HepG2 (cell line): ENCODE results near the gene VPS4A. TPM values are rescaled to one million over a fixed set of nuclear protein-coding genes. Genes with fewer than 3 reads are reported as not detected.

Source experiments
- ATM ChIP-seq: fragments of 450-650 bp; IDR thresholded peaks from 2 replicates; pipeline ENCODE4 v1.7.1; 2017; ENCODE audit warnings: mild to moderate bottlenecking, borderline replicate concordance
- CEBPB ChIP-seq: IDR thresholded peaks from 2 replicates; pipeline ENCODE4 v1.6.1; 2011; ENCODE audit warnings: low read depth, low read length, improper control_type of control experiment, borderline replicate concordance
- GATA4 ChIP-seq: sonication (generic); IDR thresholded peaks from 2 replicates; pipeline ENCODE4 v1.6.1; 2016; ENCODE audit warnings: antibody characterized with exemption, low read depth, borderline replicate concordance
- IKZF4 ChIP-seq: sonication (generic); formaldehyde crosslinking; IDR thresholded peaks from 2 replicates; pipeline ENCODE4 v1.5.1; 2020; ENCODE audit warnings: borderline replicate concordance, mild to moderate bottlenecking, low read depth, missing genetic modification reagents; ENCODE audit errors: not compliant biosample characterization
- NR3C1 ChIP-seq: sonication (generic); formaldehyde crosslinking; IDR thresholded peaks from 2 replicates; pipeline ENCODE4 v1.4.0; 2020; ENCODE audit warnings: missing genetic modification reagents
- PHF21A ChIP-seq: sonication (generic); formaldehyde crosslinking; IDR thresholded peaks from 2 replicates; pipeline ENCODE4 v1.5.0; 2020; ENCODE audit warnings: mild to moderate bottlenecking, missing genetic modification reagents
- RAD51 ChIP-seq: fragments of 450-650 bp; IDR thresholded peaks from 2 replicates; pipeline ENCODE4 v1.6.1; 2016; ENCODE audit warnings: borderline replicate concordance
- SPEN ChIP-seq: sonication (generic); formaldehyde crosslinking; IDR thresholded peaks from 2 replicates; pipeline ENCODE4 v1.5.1; 2020; ENCODE audit warnings: low read depth, mild to moderate bottlenecking, missing genetic modification reagents
- SRY ChIP-seq: sonication (generic); formaldehyde crosslinking; IDR thresholded peaks from 2 replicates; pipeline ENCODE4 v1.8.0; 2022; ENCODE audit warnings: mild to moderate bottlenecking, missing genetic modification reagents
- ZBTB7B ChIP-seq: sonication (generic); formaldehyde crosslinking; IDR thresholded peaks from 2 replicates; pipeline ENCODE4 v1.4.0; 2020; ENCODE audit warnings: missing genetic modification reagents
- ZNF234 ChIP-seq: sonication (generic); formaldehyde crosslinking; conservative IDR thresholded peaks from 2 replicates; pipeline ENCODE4 v1.5.1; 2020; ENCODE audit warnings: mild to moderate bottlenecking, missing genetic modification reagents
- ZNF33A ChIP-seq: sonication (generic); formaldehyde crosslinking; IDR thresholded peaks from 2 replicates; pipeline ENCODE4 v1.5.1; 2020; ENCODE audit warnings: missing genetic modification reagents, mild to moderate bottlenecking, moderate library complexity, borderline replicate concordance
- ZNF550 ChIP-seq: sonication (generic); formaldehyde crosslinking; IDR thresholded peaks from 2 replicates; pipeline ENCODE4 v1.4.0; 2020; ENCODE audit warnings: mild to moderate bottlenecking, missing genetic modification reagents, borderline replicate concordance
- ZNF670 ChIP-seq: sonication (generic); formaldehyde crosslinking; IDR thresholded peaks from 2 replicates; pipeline ENCODE4 v1.8.0; 2022; ENCODE audit warnings: mild to moderate bottlenecking, missing genetic modification reagents, borderline replicate concordance
- ZNF775 ChIP-seq: sonication (generic); formaldehyde crosslinking; IDR thresholded peaks from 2 replicates; pipeline ENCODE4 v1.4.0; 2020; ENCODE audit warnings: missing genetic modification reagents, mild to moderate bottlenecking, moderate library complexity, borderline replicate concordance
- ZNF781 ChIP-seq: sonication (generic); formaldehyde crosslinking; IDR thresholded peaks from 2 replicates; pipeline ENCODE4 v1.5.1; 2020; ENCODE audit warnings: borderline replicate concordance, mild to moderate bottlenecking, missing genetic modification reagents; ENCODE audit errors: not compliant biosample characterization
- polyA plus RNA-seq, 8 experiments: library from polyadenylated mRNA; depleted of rRNA in 3 of 8; stranded (reverse) in 7 of 8; unstranded in 1 of 8; fragments of >200 nt; fragmentation: Illumina TruSeq in 4 of 8; extraction: Trizol in 4 of 8; gene quantifications; 2 replicates each; pipeline versions ENCODE4 v1.2.1 to v1.2.3, GENCODE V29; 2011 to 2016; ENCODE audit warnings: low read depth in 4 of 8, missing spikeins in 1 of 8, mixed read lengths in 1 of 8; ENCODE audit not compliant: insufficient read depth in 1 of 8
- total RNA-seq, 5 experiments: library from RNA; depleted of rRNA; stranded (reverse); fragments of >200 nt; fragmentation: Illumina TruSeq; extraction: Trizol; gene quantifications; 2 replicates each; pipeline ENCODE4 v1.2.3, GENCODE V29; 2016; ENCODE audit warnings: low read depth in 1 of 5
- TF ChIP-seq, protein P1 (sequence below): sonication (generic); formaldehyde crosslinking; IDR thresholded peaks from 2 replicates; pipeline ENCODE4 v1.4.0; 2020; ENCODE audit warnings: missing genetic modification reagents, borderline replicate concordance
- TF ChIP-seq, protein P2 (sequence below): sonication (generic); formaldehyde crosslinking; IDR thresholded peaks from 2 replicates; pipeline ENCODE4 v1.9.0; 2021; ENCODE audit warnings: missing genetic modification reagents, borderline replicate concordance
- TF ChIP-seq, protein P3 (sequence below): sonication (generic); formaldehyde crosslinking; IDR thresholded peaks from 2 replicates; pipeline ENCODE4 v1.5.0; 2020; ENCODE audit warnings: mild to moderate bottlenecking, missing genetic modification reagents, borderline replicate concordance

The VPS4A gene
- total and polyA plus RNA-seq, 2 of the 13 experiments (the other 11 are each of a cell fraction or from before 2014, with no cell fraction given) = 13.2 to 27.9 TPM

DNA sequence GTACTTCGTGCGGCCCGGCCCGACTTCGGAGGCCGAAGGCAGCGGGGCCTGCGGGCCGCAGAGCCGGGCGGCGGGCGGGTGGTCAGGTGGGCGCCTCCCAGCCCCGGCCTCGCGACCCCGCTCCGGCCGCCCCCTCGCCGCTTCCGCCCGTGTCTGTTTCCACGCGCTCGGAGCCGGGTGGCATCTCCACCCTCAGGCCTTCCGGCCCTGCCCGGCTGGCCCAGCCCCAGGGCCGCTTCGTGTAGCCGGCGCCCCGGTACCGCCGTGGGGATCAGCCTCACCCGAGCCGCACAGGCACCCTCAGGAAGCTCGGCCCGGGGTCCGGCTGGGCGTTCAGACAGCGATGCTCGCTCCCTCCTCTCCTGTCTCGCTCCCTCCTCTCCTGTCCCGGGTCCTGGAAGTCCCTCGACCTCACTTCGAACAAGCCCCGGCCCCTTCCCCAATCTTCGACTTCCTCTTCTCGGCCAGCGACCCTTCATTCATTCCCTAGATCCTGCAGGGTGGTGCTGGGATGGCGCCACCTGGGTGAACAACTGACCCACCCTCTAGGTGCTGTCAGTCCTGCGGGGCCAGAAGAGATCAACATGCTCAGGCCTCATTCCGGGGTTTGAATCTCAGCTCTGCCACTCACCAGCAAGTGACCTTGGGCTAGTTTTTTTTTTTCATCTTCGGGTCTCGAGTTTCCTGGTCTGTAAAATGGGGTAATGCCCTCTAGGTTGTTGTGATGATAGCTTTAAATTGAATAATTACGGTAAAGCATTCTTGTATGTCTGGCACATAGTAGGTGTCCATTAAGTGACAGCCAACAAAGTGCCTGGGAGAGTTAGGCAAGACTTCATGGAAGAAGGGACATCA, 610 bp downstream of the VPS4A start (continued):
- TF ChIP-seq, protein P1, sequence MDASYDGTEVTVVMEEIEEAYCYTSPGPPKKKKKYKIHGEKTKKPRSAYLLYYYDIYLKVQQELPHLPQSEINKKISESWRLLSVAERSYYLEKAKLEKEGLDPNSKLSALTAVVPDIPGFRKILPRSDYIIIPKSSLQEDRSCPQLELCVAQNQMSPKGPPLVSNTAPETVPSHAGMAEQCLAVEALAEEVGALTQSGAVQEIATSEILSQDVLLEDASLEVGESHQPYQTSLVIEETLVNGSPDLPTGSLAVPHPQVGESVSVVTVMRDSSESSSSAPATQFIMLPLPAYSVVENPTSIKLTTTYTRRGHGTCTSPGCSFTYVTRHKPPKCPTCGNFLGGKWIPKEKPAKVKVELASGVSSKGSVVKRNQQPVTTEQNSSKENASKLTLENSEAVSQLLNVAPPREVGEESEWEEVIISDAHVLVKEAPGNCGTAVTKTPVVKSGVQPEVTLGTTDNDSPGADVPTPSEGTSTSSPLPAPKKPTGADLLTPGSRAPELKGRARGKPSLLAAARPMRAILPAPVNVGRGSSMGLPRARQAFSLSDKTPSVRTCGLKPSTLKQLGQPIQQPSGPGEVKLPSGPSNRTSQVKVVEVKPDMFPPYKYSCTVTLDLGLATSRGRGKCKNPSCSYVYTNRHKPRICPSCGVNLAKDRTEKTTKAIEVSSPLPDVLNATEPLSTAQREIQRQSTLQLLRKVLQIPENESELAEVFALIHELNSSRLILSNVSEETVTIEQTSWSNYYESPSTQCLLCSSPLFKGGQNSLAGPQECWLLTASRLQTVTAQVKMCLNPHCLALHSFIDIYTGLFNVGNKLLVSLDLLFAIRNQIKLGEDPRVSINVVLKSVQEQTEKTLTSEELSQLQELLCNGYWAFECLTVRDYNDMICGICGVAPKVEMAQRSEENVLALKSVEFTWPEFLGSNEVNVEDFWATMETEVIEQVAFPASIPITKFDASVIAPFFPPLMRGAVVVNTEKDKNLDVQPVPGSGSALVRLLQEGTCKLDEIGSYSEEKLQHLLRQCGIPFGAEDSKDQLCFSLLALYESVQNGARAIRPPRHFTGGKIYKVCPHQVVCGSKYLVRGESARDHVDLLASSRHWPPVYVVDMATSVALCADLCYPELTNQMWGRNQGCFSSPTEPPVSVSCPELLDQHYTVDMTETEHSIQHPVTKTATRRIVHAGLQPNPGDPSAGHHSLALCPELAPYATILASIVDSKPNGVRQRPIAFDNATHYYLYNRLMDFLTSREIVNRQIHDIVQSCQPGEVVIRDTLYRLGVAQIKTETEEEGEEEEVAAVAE = no peak
- no peak for TF ChIP-seq RAD51
- TF ChIP-seq ZBTB7B (CRISPR knock-in tag) = peak; percentile 74
- peak; percentile 84 for TF ChIP-seq PHF21A
- TF ChIP-seq GATA4 = no peak
- no peak for TF ChIP-seq CEBPB
- TF ChIP-seq SPEN (CRISPR knock-in tag) = peak; percentile 75; the same call in 1 of the 2 replicates
- TF ChIP-seq ATM = no peak
- no peak for TF ChIP-seq NR3C1
- peak; percentile 59 for TF ChIP-seq ZNF781
- no peak for TF ChIP-seq IKZF4
- TF ChIP-seq ZNF550 (CRISPR knock-in tag) = no peak
- 0 out of 2 replicates have a peak, but pooled peaks have one; percentile 13 for TF ChIP-seq ZNF670 (CRISPR knock-in tag)
- TF ChIP-seq ZNF775 (CRISPR knock-in tag) = no peak
- TF ChIP-seq SRY (CRISPR knock-in tag) = no peak; the same call in 1 of the 2 replicates
- TF ChIP-seq, protein P2, sequence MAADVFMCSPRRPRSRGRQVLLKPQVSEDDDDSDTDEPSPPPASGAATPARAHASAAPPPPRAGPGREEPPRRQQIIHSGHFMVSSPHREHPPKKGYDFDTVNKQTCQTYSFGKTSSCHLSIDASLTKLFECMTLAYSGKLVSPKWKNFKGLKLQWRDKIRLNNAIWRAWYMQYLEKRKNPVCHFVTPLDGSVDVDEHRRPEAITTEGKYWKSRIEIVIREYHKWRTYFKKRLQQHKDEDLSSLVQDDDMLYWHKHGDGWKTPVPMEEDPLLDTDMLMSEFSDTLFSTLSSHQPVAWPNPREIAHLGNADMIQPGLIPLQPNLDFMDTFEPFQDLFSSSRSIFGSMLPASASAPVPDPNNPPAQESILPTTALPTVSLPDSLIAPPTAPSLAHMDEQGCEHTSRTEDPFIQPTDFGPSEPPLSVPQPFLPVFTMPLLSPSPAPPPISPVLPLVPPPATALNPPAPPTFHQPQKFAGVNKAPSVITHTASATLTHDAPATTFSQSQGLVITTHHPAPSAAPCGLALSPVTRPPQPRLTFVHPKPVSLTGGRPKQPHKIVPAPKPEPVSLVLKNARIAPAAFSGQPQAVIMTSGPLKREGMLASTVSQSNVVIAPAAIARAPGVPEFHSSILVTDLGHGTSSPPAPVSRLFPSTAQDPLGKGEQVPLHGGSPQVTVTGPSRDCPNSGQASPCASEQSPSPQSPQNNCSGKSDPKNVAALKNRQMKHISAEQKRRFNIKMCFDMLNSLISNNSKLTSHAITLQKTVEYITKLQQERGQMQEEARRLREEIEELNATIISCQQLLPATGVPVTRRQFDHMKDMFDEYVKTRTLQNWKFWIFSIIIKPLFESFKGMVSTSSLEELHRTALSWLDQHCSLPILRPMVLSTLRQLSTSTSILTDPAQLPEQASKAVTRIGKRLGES (CRISPR knock-in tag) = 0 out of 2 replicates have a peak, but pooled peaks have one; percentile 25
- TF ChIP-seq, protein P3, sequence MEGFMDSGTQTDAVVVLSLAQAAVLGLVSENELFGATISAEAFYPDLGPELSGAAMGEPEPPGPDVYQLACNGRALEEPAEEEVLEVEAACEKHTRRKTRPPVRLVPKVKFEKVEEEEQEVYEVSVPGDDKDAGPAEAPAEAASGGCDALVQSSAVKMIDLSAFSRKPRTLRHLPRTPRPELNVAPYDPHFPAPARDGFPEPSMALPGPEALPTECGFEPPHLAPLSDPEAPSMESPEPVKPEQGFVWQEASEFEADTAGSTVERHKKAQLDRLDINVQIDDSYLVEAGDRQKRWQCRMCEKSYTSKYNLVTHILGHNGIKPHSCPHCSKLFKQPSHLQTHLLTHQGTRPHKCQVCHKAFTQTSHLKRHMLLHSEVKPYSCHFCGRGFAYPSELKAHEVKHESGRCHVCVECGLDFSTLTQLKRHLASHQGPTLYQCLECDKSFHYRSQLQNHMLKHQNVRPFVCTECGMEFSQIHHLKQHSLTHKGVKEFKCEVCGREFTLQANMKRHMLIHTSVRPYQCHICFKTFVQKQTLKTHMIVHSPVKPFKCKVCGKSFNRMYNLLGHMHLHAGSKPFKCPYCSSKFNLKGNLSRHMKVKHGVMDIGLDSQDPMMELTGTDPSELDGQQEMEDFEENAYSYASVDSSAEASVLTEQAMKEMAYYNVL (CRISPR knock-in tag) = peak; percentile 60; the same call in 1 of the 2 replicates
- no peak for TF ChIP-seq ZNF33A (CRISPR knock-in tag)
- TF ChIP-seq ZNF234 = no peak
